ENCODE data around the gene DSG2.

DNA sequence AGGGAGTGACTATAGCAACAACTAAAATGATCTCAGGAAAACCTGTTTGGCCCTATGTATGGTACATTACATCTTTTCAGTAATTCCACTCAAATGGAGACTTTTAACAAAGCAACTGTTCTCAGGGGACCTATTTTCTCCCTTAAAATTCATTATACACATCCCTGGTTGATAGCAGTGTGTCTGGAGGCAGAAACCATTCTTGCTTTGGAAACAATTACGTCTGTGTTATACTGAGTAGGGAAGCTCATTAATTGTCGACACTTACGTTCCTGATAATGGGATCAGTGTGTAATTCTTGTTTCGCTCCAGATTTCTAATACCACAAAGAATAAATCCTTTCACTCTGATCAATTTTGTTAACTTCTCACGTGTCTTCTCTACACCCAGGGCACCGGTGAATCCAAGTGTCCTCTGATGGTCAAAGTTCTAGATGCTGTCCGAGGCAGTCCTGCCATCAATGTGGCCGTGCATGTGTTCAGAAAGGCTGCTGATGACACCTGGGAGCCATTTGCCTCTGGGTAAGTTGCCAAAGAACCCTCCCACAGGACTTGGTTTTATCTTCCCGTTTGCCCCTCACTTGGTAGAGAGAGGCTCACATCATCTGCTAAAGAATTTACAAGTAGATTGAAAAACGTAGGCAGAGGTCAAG is 94.7 kb downstream of the DSG2 start:
- TF ChIP-seq, protein P1, sequence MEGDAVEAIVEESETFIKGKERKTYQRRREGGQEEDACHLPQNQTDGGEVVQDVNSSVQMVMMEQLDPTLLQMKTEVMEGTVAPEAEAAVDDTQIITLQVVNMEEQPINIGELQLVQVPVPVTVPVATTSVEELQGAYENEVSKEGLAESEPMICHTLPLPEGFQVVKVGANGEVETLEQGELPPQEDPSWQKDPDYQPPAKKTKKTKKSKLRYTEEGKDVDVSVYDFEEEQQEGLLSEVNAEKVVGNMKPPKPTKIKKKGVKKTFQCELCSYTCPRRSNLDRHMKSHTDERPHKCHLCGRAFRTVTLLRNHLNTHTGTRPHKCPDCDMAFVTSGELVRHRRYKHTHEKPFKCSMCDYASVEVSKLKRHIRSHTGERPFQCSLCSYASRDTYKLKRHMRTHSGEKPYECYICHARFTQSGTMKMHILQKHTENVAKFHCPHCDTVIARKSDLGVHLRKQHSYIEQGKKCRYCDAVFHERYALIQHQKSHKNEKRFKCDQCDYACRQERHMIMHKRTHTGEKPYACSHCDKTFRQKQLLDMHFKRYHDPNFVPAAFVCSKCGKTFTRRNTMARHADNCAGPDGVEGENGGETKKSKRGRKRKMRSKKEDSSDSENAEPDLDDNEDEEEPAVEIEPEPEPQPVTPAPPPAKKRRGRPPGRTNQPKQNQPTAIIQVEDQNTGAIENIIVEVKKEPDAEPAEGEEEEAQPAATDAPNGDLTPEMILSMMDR (IDR thresholded peaks at IDR 0.05 in 8 of 11, conservative IDR thresholded peaks at IDR 0.05 in 3 of 11): no peak
- TF ChIP-seq POLR2AphosphoS5 (IDR thresholded peaks at IDR 0.05) (no peak), POLR2A (IDR thresholded peaks at IDR 0.05) (no peak)
